Left kidney (tissue), 2 donors: Measurements from ENCODE around the gene ACSF2. TPM values are rescaled to one million over a fixed set of nuclear protein-coding genes. Genes with fewer than 3 reads are reported as not detected.
A peak's percentile ranks its signal among the peaks of the same experiment; 100 is the strongest.

Source experiments
- DNase-seq: peaks from one replicate; pipeline ENCODE4 v3.0.0-alpha.2; 2013
- polyA plus RNA-seq: library from polyadenylated mRNA; unstranded; fragments of 120-200 nt; gene quantifications from one replicate; pipeline ENCODE4 v1.2.1, GENCODE V29; 2013; ENCODE audit not compliant: insufficient read length

ACSF2 gene
- polyA plus RNA-seq, 1 donor = 122 TPM

- DNase-seq = no peak
Observed at GRCh38 chr17:50498021-50498874, 72.2 kb downstream of the ACSF2 start.

DNA sequence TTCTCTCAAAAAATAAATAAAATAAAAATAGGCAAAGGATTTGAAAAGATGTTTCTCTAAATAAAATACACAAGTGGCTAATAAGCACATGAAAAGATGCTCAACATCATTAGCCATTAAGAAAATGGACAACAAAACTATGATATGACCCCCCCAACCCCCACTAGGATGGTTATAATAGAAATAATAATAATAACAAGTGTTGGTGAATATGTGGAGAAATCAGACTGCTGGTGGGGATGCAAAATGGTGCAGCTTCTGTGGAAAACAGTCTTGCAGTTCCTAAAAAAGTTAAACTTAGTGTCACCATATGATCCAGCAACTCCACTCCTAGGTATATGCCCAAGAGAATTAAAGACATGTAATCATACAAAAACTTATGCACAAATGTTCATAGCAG, 73.3 kb downstream of the ACSF2 start:
- DNase-seq = no peak

DNA sequence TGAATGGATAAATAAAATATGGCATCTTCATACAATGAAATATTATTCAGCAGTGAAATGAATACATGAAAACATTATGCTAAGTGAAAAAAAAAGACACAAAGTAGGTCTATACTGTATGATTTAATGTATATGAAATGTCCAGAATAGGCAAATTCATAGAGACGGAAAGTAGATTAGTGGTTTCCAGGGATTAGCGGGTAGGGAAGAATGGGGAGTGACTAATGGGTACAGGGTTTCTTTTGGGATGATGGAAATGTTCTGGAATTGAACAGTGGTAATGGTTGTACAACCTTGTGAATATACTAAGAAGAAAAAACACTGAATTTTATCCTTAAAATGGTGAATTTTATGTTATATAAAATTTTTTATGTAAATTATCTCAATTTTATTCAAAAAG, 73.7 kb downstream of the ACSF2 start:
- no peak for DNase-seq

DNA sequence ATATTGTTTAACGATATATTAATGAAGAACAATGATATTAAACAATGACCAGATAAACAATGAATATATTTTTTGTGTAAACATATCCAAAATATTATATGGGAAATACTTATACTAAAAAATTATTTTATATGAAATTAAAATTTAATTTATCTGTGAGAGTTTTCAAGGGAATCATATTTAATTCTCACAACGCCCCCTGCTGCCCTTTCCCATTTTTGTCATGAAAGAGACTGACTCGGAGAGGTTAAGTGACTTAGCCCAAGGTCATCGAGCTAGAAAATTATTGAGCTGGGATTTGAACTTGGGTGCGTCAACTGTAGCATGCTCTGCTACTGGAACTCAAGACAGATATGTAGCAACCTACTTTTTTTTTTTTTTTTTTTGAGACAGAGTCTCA, 75.0 kb downstream of the ACSF2 start:
- DNase-seq = no peak

DNA sequence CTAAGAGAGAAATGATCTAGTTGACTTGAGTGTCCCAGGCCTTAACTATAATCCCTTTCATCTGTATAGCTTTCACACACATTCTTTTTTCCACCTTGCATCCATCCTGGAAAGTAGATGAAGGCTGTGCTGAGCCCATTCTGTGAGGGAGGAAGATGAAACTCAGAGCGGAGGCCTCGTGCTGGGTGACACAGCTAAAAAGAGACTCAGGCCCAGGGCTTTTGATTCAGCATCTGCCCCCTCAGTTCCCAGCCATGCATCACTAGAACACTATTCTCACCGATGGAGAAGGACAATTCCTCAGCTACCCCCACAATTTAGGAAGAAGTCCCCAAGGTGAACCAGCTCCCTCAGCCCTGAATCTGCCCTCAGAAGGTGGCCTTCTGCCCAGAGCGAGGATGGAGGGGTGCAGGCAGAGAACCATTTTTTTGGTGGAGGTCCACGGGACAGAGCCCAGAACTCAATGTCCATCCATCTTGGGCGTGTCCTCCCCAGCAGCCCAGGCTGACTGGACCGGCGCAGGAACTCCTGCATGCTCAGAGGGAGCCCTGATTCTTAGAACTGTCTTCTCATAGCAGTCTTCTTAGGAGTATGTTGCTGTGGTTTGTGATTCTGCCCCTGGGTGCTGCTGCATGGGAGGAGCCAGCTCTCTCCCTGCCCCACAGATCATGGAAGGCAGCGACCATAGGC, 76.4 kb downstream of the ACSF2 start:
- no peak for DNase-seq

- no peak for DNase-seq
Observed at GRCh38 chr17:50505591-50506130, 79.6 kb downstream of the ACSF2 start.

DNA sequence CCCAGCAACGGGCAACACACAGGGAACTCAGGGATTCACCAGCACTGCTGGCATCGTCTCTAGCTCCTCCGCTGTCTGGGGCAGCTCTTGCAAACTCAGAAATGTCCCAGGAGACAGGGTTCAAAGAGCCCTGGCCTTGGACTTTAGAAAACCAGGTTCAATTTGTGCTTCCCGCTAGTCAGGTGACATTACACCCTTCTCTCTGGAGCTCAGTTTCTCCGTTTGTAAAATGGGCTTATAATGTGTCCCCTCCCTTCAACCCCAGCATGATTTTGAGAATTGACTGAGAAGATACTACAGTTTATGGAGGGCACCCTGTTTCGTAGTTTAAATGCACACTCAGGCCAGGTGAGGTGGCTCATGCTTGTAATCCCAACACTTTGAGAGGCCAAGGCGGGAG, 80.3 kb downstream of the ACSF2 start:
- no peak for DNase-seq

DNA sequence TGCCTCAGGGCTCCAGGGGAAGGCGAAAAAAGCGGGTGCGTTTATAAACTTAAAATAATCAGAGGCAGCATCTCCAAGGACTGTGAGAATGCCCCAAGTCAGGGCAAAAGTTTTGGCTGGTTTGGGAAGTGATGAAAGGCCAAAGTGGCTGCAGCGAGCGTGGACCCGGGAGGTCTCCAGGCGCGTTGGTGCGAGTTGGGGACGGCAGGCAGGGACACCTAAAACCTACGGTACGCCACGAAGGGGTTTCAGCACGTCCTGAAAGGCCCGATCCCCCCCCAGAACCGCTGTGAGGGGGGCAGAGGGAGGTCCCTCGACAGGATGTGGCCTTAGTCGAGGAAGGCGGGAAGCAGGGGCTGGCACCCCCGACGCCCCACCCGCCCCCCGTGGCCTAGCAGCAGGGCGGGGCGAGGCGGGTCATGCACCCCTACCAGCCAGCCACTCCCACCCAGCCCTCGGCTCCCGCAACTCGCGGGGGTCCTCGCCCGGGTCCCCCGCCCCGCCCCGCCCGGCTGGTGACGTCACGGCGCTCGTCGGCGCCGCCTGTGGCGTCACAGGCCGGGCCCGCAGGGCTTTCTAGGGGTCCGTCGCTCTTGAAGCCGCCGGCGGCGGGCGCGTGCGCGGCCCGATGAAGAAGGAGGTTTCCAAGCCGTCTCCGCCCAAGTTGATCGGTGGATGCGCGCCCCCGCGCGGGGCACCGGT, 82.0 kb downstream of the ACSF2 start, which contains the start of gene MYCBPAP:
MYCBPAP (plus strand) TSS at position 569 of the 702 bp plus-strand sequence. CDS start 236 bp downstream, outside the sequence.
- peak; percentile 85 for DNase-seq

- no peak for DNase-seq
Observed at GRCh38 chr17:50508573-50509460, 82.8 kb downstream of the ACSF2 start.

- no peak for DNase-seq
Observed at GRCh38 chr17:50511058-50511457, 85.0 kb downstream of the ACSF2 start.

DNA sequence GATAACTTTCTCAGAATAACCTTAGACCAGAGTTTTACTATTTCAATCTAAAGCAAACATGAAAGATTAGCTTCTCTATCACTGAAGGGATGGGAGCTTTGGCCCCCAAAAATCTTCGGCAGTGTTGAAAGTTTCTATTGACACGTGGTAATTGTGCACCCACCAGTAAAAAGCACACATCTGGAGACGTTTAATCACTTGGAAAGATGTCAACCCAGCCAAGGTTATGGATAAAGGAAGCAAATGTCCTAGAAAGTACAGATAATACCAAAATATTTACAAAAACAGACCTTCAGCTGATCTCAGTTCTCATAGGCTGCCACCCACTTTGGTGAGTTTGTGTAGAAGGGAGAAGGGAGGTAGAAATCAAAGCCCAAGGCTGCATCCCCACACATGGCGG, 87.5 kb downstream of the ACSF2 start:
- DNase-seq = no peak

DNA sequence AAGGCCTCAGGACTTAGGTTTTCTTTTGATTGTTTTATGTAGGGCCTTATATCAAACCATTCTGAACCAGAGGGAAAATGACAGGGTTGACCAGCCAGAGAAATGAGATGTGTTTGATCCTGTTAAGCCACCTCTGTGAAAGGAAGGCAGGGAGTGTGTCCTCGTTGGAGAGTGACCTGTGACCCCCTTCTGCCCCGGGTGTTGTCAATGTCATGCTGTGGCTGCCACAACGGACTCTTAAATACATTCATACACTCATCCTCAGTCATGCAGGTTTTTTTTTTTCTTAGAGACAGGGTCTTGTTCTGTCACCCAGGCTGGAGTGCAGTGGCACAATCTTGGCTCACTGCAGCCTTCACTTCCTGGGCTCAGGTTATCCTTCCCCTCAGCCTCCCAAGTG, 88.4 kb downstream of the ACSF2 start:
- no peak for DNase-seq

GRCh38 chr17:50514936-50515702, 89.1 kb downstream of the ACSF2 start:
- DNase-seq = no peak

DNA sequence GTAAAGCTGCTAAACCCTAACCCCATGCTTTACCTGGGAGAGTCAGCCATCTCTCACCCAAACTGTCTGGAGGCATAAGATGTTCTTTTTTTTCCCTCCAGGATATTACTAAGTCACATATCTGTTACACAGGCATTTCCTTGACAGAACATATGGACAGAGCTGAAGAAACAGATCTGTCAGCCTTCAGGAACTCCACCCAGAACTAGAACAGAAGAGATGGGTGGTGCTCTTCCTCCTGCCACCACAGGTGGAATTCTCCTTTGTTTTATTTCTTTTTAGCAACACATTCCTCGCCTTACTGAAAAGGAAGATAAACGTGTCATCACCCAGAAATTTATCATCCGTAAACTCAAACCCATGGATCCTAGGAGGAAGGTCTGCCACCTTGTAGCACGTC, 91.0 kb downstream of the ACSF2 start:
- DNase-seq = no peak

DNA sequence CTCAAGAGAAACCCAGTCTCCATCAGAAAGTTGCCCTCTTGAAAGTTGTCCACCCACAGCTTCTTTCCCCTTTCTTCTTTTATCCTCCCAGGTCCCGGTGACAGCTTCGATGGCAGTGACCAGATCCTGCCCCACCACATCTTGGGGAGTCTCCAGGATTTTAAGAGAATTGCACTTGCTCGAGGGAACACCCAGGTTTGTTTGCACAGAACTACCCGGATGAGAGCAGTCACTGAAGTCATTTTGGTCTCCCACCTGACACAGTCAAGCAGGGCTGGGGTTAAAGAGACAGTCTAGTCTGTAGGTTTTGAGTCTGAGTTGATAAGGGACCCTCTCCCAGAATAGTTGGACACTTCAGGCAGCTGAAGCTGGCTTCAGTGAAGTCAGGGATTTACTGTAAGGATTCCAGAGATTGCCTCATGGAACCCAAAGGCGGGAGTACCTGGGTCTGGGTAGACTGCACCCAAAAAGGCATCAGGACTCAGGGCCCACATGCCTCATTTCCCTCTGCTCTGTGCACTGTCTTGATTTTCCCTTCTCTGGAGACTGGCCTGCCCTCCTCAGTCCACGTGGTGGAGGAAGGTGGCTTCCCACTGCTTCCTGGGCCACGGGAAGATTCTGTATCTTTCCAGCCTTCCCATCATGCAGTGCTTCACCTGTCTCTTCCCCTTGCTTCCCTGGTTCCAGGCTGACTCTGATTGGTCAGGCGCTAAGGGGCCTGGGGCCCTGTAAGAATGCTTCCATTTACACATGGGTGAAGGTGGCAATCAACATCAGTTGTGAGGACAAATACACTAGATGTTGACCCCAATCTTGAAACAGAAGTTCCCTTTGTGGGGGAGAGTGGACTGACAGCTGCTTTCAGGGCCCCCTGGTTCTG, 91.7 kb downstream of the ACSF2 start:
- DNase-seq = no peak

GRCh38 chr17:50518384-50519023, 92.5 kb downstream of the ACSF2 start:
- DNase-seq = no peak

DNA sequence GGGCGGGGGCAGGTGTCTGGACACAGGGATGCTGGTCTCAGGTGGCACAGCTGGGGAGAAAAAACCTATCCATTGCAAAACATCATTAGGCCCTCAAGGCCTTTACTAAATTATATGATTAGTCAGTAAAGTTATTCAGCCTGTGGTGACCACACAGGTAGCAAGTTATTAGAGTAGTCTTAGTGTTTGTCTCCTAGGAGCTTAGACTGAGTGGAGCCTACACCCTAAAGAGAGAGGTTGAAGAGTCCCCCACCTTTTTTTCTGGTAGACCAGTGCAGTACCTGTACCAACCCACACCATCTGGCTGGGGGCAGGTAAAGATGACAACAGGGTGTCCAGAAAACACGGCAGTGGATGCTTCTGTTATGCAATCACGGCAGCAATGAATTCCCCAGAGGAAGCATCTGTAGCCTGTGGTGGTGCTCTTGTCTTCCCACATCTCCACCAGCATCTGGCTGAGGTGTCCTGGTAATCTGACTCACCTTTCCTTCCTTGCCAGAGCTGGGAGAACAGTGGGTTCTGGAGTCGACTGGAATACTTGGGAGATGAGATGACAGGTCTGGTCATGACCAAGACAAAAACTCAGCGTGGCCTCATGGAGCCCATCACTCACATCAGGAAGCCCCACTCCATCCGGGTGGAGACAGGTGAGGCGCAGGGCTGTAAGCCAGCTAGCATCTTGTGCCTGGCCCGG, 93.3 kb downstream of the ACSF2 start:
- DNase-seq = no peak

- no peak for DNase-seq
Observed at GRCh38 chr17:50520483-50520882, 94.5 kb downstream of the ACSF2 start.

DNA sequence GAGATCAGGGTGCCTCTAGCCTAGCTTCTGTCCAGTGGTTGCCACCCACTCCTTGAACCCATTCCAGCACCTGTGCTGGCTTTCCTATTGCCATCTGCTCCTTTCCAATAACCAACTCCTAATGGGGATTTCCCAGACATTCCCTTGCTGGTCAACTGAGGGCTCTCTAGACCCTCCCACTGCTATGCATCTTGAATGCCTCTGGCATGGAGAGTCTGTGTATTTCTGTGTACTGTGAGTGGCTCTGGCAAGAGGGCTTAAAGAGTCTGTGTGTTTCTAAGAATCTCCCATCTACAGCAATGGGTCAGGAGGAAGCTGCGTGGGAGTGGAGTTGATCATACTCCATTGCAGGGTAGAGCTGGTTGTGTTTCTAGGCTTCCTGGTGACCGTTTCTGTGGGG, 95.5 kb downstream of the ACSF2 start:
- no peak for DNase-seq
